Measurements from ENCODE around the gene NLN. TPM values are rescaled to one million over a fixed set of nuclear protein-coding genes. Genes with fewer than 3 reads are reported as not detected.

NLN gene
- total RNA-seq, 4 donors from 2014 or later, result 1.6 to 16.5 (median 9.0) TPM

DNA sequence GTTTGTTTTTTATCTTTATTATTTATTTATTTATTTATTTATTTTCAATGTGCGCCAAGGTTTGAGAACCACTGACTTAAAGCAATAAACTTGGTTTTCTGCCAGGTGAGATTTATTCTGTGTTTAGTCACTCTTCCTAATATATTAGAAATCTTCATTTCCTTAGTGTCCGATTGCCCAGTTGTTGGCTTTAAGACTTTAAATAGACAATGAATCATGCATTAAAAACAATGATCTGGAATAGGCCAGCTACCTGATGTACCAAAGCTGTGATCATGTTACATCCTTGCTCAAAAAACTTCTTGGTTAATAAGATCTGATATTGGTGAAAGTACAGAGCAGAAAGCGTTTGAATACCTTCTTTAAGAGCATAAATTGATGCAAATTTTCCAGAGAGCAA is 152.2 kb downstream of the NLN start:
- no peak overlapping the region for H3K27ac ChIP-seq
- WGBS, 2 donors (ENCODE audit: low coverage in 1 of 2), result 70 to 78% methylated on average over 3 of the region's 3 CpGs
- DNase-seq, result no peak

DNA sequence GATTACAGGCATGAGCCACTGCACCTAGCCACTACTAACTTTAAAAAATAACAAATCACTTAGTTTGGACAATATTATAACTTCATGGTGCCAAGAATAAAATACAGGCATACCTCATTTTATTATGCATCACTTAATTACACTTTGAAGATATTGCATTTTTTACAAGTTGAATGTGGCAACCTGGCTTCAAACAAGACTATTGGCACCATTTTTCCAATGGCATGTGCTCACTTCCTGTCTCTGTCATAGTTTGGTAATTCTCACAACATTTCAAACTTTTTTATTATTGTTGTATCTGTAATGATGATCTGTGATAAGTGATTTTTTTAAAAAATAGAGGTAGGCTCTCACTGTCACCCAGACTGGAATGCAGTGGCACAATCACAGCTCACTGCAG is 154.5 kb downstream of the NLN start:
- H3K4me3 ChIP-seq, result no peak overlapping the region
- no peak overlapping the region for H3K27ac ChIP-seq
- H3K36me3 ChIP-seq, result no peaks in the 10 kb centered on the region
- no peak for TF ChIP-seq POLR2AphosphoS5 (IDR thresholded peaks at IDR 0.05)
- TF ChIP-seq, protein P1, sequence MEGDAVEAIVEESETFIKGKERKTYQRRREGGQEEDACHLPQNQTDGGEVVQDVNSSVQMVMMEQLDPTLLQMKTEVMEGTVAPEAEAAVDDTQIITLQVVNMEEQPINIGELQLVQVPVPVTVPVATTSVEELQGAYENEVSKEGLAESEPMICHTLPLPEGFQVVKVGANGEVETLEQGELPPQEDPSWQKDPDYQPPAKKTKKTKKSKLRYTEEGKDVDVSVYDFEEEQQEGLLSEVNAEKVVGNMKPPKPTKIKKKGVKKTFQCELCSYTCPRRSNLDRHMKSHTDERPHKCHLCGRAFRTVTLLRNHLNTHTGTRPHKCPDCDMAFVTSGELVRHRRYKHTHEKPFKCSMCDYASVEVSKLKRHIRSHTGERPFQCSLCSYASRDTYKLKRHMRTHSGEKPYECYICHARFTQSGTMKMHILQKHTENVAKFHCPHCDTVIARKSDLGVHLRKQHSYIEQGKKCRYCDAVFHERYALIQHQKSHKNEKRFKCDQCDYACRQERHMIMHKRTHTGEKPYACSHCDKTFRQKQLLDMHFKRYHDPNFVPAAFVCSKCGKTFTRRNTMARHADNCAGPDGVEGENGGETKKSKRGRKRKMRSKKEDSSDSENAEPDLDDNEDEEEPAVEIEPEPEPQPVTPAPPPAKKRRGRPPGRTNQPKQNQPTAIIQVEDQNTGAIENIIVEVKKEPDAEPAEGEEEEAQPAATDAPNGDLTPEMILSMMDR (IDR thresholded peaks at IDR 0.05), result no peak
- no peak for TF ChIP-seq EP300 (IDR thresholded peaks at IDR 0.05; ENCODE audit: low read depth)
- intact Hi-C loops (cut with DNase I; ENCODE audit: low total_unique reads) (no loop called here), in situ Hi-C loops (cut with MboI; ENCODE audit: low pct_ligation_motif_present in 1 of 4, low pct_unique_long_range_greater_than_20kb in 1 of 4, low sequenced_read_pairs in 3 of 4) (no loop called here)
- peaks cover 76% of the 10 kb centered on the region for H3K27me3 ChIP-seq
- H3K4me1 ChIP-seq, result no peaks in the 10 kb centered on the region
- no peak for DNase-seq
- H3K9me3 ChIP-seq, result no peaks in the 10 kb centered on the region

More for the DNA sequence above, 152.2 kb downstream of the NLN start:
- TF ChIP-seq, protein P1 (IDR thresholded peaks at IDR 0.05), result no peak
- no peak for TF ChIP-seq POLR2AphosphoS5 (IDR thresholded peaks at IDR 0.05)
- TF ChIP-seq EP300 (IDR thresholded peaks at IDR 0.05; ENCODE audit: low read depth), result no peak
- TF ChIP-seq POLR2A (IDR thresholded peaks at IDR 0.05), result no peak
- H3K9me3 ChIP-seq, result no peaks in the 10 kb centered on the region
- H3K4me1 ChIP-seq, result no peaks in the 10 kb centered on the region
- intact Hi-C loops (cut with DNase I; ENCODE audit: low total_unique reads), result no loop called here
- in situ Hi-C loops (cut with MboI; ENCODE audit: low pct_ligation_motif_present in 1 of 4, low pct_unique_long_range_greater_than_20kb in 1 of 4, low sequenced_read_pairs in 3 of 4), result no loop called here
- H3K36me3 ChIP-seq, result no peaks in the 10 kb centered on the region
- H3K27me3 ChIP-seq, result peaks cover 71% of the 10 kb centered on the region
- H3K4me3 ChIP-seq, result no peak overlapping the region

DNA sequence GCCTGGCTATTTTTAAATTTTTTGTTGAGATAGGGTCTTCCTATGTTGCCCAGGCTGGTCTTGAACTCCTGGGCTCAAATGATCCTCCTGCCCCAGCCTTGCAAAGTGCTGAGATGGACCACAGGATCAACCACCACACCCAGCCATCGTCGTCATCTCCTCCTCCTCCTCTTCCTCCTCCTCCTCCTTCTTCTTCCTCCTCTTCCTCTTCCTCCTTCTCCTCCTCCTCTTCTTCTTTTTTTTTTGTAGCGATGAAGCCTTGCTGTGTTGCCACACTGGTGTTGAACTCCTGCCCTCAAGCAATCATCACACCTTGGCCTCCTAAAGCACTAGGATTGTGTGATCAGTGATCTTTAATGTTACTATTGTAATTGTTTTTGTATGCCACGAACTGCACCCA is 155.0 kb downstream of the NLN start:
- Histone ChIP-seq H3K36me3 (no peaks in the 10 kb centered on the region), H3K4me3 (no peak overlapping the region), H3K27me3 (peaks cover 76% of the 10 kb centered on the region), H3K9me3 (no peaks in the 10 kb centered on the region), H3K4me1 (no peaks in the 10 kb centered on the region), H3K27ac (no peak overlapping the region)
- intact Hi-C loops (cut with DNase I; ENCODE audit: low total_unique reads), result no loop called here
- TF ChIP-seq EP300 (IDR thresholded peaks at IDR 0.05; ENCODE audit: low read depth) (no peak), POLR2A (IDR thresholded peaks at IDR 0.05) (no peak), POLR2AphosphoS5 (IDR thresholded peaks at IDR 0.05) (no peak)
- TF ChIP-seq, protein P1 (IDR thresholded peaks at IDR 0.05), result no peak
- in situ Hi-C loops (cut with MboI; ENCODE audit: low pct_ligation_motif_present in 1 of 4, low pct_unique_long_range_greater_than_20kb in 1 of 4, low sequenced_read_pairs in 3 of 4), result no loop called here
- DNase-seq, result no peak
- WGBS, 2 donors (ENCODE audit: low coverage in 1 of 2), result 76 to 87% methylated on average over 3 to 4 of the region's 4 CpGs

Other genes with a start within 250 kb of the NLN start
- gene ADAMTS6, start 240.3 kb upstream of the NLN start, total RNA-seq, result 1 to 10 TPM in 2 of 4 donors, under 1 TPM in 1, not detected in 1; 0.96 to 2.2 (median 1.1) TPM
- gene CENPK, start 159.0 kb upstream of the NLN start, total RNA-seq, result 1 to 10 TPM in 3 of 4 donors, not detected in 1; 2.0 to 7.6 (median 5.2) TPM
- gene PPWD1, start 158.9 kb upstream of the NLN start, total RNA-seq, result 10 to 100 TPM in 3 of 4 donors, 1 to 10 TPM in 1; 9.0 to 52.1 (median 39.2) TPM
- 10 to 100 TPM in 2 of 4 donors, 1 to 10 TPM in 2; 3.4 to 12.4 (median 7.7) TPM for gene TRIM23, start 97.9 kb upstream of the NLN start, total RNA-seq
- gene SHLD3, start 97.2 kb upstream of the NLN start, total RNA-seq, result 1 to 10 TPM in 2 of 4 donors, under 1 TPM in 1, not detected in 1; 1.00 to 5.7 (median 2.9) TPM
- gene TRAPPC13, start 97.2 kb upstream of the NLN start, total RNA-seq, result 10 to 100 TPM in 2 of 4 donors, 1 to 10 TPM in 2; 3.0 to 24.1 (median 11.9) TPM
- gene SGTB, start 96 bp upstream of the NLN start, total RNA-seq, result 1 to 10 TPM in 3 of 4 donors, under 1 TPM in 1; 0.37 to 9.2 (median 4.0) TPM
- 100 to 1,000 TPM in 3 of 4 donors, 10 to 100 TPM in 1; 54.9 to 134 (median 109) TPM for gene ERBIN, start 204.4 kb downstream of the NLN start, total RNA-seq